HCT116 (cell line): ENCODE data around the gene SLC9A9.

Experiments used
- CBX3 ChIP-seq: IDR thresholded peaks from 2 replicates; pipeline ENCODE4 v1.6.1; 2012; ENCODE audit warnings: low read depth
- CEBPB ChIP-seq: IDR thresholded peaks from 2 replicates; pipeline ENCODE4 v1.6.1; 2012; ENCODE audit warnings: low read depth
- EZH2 ChIP-seq: fragments of 200-600 bp; sonication (generic); IDR thresholded peaks from 2 replicates; pipeline ENCODE4 v1.6.1; 2017; ENCODE audit warnings: antibody characterized with exemption, mixed run types
- JUND ChIP-seq: IDR thresholded peaks from 2 replicates; pipeline ENCODE4 v1.6.1; 2012
- POLR2A ChIP-seq: IDR thresholded peaks from 2 replicates; pipeline ENCODE4 v1.7.0; 2011; ENCODE audit warnings: borderline replicate concordance; ENCODE audit not compliant: insufficient read depth, insufficient read length; ENCODE audit errors: extremely low read depth
- POLR2AphosphoS5 ChIP-seq: IDR thresholded peaks from 2 replicates; pipeline ENCODE4 v1.6.1; 2011; ENCODE audit warnings: mild to moderate bottlenecking, low read depth, low read length, moderate library complexity
- RAD21 ChIP-seq: IDR thresholded peaks from 2 replicates; pipeline ENCODE4 v1.6.1; 2012; ENCODE audit warnings: low read depth, mild to moderate bottlenecking
- REST ChIP-seq: IDR thresholded peaks from 2 replicates; pipeline ENCODE4 v1.6.1; 2012; ENCODE audit warnings: low read depth
- SP1 ChIP-seq: IDR thresholded peaks from 2 replicates; pipeline ENCODE4 v1.6.1; 2012; ENCODE audit warnings: low read depth
- SRF ChIP-seq: IDR thresholded peaks from 2 replicates; pipeline ENCODE4 v1.6.1; 2012; ENCODE audit warnings: low read depth
- YY1 ChIP-seq: IDR thresholded peaks from 2 replicates; pipeline ENCODE4 v1.6.1; 2011; ENCODE audit warnings: low read length, low read depth, moderate library complexity, mild to moderate bottlenecking; ENCODE audit not compliant: insufficient replicate concordance; ENCODE audit errors: extremely low read depth
- TF ChIP-seq, protein P1 (sequence below): IDR thresholded peaks from 2 replicates; pipeline ENCODE4 v1.6.1; 2012
- TF ChIP-seq, protein P2 (sequence below), 3 experiments: fragments of 200-600 bp in 1 of 3; sonication (generic) in 1 of 3; IDR thresholded peaks in 2 of 3; conservative IDR thresholded peaks in 1 of 3; 2 replicates each; pipeline ENCODE4 v1.5.1; 2012 to 2017; ENCODE audit warnings: low read depth in 2 of 3, low read length in 2 of 3, antibody characterized with exemption in 1 of 3, borderline replicate concordance in 1 of 3, control low read depth in 1 of 3, mild to moderate bottlenecking in 1 of 3, mixed read lengths in 1 of 3, mixed run types in 1 of 3, moderate library complexity in 1 of 3; ENCODE audit not compliant: insufficient read depth in 1 of 3

DNA sequence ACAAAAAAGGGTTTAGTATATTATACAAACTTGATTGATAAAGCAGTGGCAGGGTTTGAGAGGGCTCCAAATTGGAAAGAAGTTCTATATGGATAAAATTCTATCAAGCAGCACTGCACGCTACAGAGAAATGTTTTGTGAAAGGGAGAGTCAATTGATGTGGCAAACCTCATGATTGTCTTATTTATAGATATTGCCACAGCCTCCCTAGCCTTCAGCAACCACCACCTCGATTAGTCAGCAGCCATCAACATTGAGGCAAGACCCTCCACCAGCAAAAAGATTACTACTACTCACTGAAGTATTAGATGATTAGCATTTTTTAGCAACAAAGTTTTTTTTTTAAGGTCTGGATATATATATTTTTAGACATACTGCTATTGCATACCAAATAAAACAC is 432.0 kb downstream of the SLC9A9 start:
- TF ChIP-seq POLR2A: no peak
- no peak for TF ChIP-seq RAD21
- TF ChIP-seq REST: no peak
- TF ChIP-seq, protein P1, sequence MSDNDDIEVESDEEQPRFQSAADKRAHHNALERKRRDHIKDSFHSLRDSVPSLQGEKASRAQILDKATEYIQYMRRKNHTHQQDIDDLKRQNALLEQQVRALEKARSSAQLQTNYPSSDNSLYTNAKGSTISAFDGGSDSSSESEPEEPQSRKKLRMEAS: no peak
- TF ChIP-seq, protein P2, sequence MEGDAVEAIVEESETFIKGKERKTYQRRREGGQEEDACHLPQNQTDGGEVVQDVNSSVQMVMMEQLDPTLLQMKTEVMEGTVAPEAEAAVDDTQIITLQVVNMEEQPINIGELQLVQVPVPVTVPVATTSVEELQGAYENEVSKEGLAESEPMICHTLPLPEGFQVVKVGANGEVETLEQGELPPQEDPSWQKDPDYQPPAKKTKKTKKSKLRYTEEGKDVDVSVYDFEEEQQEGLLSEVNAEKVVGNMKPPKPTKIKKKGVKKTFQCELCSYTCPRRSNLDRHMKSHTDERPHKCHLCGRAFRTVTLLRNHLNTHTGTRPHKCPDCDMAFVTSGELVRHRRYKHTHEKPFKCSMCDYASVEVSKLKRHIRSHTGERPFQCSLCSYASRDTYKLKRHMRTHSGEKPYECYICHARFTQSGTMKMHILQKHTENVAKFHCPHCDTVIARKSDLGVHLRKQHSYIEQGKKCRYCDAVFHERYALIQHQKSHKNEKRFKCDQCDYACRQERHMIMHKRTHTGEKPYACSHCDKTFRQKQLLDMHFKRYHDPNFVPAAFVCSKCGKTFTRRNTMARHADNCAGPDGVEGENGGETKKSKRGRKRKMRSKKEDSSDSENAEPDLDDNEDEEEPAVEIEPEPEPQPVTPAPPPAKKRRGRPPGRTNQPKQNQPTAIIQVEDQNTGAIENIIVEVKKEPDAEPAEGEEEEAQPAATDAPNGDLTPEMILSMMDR (IDR thresholded peaks at IDR 0.05 in 2 of 3, conservative IDR thresholded peaks at IDR 0.05 in 1 of 3; ENCODE audit: borderline replicate concordance in 1 of 3, insufficient read depth in 1 of 3, low read depth in 2 of 3, low read length in 2 of 3): no peak
- TF ChIP-seq YY1: no peak
- TF ChIP-seq EZH2: no peak
- TF ChIP-seq SP1: no peak
- TF ChIP-seq CBX3: no peak
- TF ChIP-seq CEBPB: no peak
- no peak for TF ChIP-seq SRF
- no peak for TF ChIP-seq POLR2AphosphoS5
- TF ChIP-seq JUND: no peak
